Caki2 (cell line): ENCODE measurements around the gene GBX2. TPM values are rescaled to one million over a fixed set of nuclear protein-coding genes. Genes with fewer than 3 reads are reported as not detected.
A peak's percentile ranks its signal among the peaks of the same experiment; 100 is the strongest.

Source experiments
- DNase-seq: peaks from one replicate; pipeline ENCODE4 v3.0.0-alpha.2; 2015; ENCODE audit warnings: low read depth
- in situ Hi-C: cut with HindIII; loops from 2 replicates; pipeline ENCODE4 v1.10.0; 2016; ENCODE audit warnings: low sequenced_read_pairs, low pct_unique_long_range_greater_than_20kb, mixed read lengths
- total RNA-seq: library from RNA; depleted of rRNA; stranded (reverse); fragments of >200 nt; shearing (Covaris generic); gene quantifications from 2 replicates; pipeline ENCODE4 v1.2.3, GENCODE V29; 2014; ENCODE audit warnings: low replicate concordance

Gene GBX2
- total RNA-seq, 1 experiment from 2014 or later, result 2.9 TPM

DNA sequence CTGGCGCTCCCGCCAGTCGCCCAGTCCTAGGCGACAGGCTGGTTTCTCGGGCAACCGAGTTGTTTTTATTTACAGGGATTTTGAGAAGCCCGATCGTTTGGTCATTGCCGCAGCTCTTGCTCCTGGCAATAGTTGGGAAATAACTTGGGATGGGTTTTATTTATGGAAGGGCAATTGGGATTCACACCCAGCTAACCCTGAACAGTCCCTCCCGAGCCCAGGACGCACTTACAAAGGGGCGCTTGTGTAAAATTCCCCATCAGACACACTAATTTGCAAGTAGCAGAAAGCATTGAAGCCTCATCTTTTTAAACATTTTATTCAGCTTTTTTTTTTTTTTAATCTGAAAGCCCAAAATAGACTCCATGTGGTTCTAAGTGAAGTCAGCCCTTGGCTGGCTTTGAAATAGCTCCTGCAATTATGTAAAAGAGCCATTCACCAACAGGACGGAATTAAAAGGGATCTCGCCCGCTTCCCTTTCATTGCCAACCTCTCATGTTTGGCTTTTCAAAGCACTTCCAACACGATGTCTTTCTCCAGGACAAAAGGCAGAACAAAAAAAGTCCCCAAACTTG, 3.6 kb upstream of the GBX2 start:
- DNase-seq, result no peak
- in situ Hi-C loops, result no loop called here

DNA sequence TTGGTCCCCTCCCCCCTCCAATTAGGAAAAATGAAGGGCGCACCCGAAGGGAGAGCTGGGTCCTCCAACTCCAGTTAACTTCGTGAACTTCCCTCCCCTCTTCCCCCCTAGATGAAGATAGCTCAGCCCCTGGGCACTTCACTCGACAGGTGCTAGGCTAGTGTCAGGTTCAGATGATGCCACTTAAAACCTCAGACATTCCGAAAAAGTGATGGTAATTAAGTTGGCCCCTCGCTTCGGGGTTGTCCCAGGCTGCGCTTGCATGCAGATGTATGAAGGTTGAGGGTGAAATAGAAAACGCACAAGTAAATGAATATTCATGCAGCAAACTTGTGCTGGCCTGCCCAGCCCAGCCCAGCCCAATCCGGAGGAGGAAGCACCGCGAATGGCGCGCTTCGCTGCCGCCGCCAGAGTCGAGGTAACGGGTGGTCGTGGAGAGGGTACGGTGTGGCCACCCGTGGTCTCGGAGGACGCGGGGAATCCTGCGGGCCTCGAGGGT, 3.0 kb upstream of the GBX2 start:
- no peak for DNase-seq
- in situ Hi-C loops, result no loop called here

DNA sequence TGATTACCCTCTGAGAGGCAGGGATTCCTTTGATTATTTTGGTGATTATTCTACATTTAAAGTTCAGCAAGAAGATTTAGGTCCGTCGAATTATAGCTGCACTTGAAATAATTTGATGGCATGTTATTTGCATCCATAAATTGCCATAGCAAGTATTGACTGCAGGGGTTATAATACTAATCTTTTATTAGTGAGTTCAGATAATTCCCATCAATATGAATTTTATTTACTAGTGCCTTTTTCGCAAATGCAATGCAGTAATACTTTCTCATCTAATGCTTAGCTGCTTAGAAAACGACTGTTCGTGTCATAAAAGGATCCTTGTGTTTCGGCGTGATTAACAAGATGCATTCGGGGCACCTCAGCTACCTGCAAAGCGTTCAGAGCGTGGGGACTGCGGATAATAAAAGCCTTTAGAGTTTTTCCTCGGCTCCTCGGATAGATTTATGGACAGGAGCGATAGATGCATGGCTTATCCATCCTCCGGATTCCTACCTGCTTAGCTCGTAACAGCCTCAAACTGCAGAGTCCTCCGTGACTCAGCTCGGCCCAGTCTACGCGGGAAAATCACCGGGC, 2.5 kb upstream of the GBX2 start:
- DNase-seq, result no peak
- in situ Hi-C loops, result no loop called here

DNA sequence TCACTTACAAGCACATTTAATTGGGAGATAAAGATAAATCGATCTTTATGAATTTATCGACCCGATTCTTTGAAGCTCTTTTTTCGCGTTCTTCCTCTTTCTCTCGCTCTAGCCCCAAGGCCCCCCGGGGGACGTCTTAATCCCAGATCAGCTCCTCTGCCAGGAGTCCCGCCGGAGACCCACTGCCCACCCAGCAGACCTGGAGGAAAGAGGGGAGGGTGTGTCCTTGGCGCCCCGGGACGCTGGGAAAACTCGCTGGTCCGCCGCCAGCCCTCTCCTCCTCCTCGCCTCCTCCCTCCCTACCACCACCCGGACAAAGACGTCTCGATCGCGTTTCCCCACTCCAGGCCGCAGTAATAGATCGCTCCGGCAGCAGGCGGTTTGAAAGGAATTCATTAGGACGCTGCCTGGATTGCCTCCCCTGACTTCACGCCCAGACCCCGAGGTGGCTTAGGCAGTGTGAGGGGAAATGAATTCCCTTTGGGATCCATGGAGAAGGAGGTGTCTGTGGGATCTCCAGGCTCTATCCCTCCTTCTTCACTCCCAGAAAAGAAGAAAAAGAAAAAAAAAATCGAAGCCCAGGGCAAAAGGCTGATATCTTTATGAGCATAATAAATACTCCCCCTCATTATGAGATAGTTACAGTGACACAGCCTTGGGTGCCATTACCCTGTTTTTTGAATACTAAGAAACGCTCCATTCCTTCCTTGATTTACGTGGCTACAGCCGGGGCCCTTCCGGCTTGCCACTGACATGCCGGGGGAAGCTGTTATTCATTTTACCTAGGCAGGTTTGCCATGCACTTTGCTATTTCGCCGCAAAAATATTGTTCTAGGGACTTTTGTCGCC, 1.8 kb upstream of the GBX2 start:
- in situ Hi-C loops, result no loop called here
- DNase-seq, result no peak

DNA sequence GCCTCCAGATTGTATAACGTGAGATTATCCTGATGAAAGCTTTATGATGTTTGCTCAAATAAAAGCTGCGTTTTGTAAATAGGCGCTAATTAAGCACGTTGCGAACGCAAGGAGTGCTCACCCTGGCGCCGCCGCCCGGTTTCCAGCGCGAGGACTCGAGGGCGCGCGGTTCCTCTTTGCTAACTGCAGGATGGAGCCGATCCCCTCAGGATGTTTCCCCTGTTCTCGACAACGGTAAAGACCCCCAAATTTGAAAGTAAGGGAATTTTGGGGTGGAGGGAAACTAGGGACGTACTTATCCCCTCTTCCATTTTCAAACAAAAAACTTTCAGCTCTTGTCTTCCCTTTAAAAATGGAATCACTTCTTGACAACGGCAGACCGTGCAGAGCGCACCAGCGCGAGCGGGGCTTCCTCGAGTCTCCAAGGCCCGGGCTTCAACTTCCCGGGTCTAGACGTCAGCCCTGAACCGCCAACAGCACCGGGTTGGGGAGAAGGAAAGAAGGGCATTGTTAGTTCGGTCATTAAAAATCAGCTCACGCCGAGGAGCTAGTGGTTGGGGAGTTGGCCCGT, 1.1 kb upstream of the GBX2 start:
- no peak for DNase-seq
- in situ Hi-C loops, result no loop called here

DNA sequence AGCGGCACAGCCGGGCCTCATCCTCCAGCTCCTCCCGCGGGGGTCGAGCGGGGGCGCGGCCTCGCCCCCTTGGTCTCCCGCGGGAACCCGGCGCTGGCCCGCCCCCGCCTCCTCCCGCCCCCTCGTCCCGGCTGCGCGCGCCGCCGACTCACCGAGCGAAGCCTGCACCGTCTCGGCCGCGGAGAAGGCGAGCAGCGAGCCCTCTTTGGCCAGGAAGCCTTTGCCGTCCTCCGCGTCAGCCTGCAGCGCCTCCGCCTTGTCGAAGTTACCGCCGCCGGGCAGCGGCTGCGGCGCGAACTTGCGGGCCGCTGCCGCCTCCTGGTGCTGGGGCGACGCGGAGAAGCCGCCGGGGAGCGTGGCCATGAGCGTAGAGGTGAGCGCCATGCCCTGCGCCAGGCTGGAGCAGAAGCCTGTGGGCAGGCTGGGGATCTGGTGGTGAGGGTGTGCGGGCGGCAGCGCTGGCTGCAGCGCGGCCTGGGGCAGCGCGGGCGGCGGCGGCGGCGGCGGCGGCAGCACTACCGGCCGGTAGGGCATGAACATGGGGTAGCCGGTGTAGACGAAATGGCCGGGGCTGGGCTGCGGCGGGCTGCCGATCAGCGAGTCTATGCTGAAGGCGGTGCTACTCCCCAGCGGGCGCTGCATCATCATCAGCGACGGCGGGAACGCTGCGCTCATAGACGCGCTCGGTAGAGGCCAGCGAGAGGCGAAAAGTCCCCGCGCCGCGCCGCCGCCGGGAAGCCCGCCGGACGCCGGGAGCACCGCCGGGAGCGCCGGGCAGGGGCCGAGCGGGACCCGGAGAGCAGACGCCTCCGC, 683 bp downstream of the GBX2 start:
- peak; percentile 59 for DNase-seq
- in situ Hi-C loops, result no loop called here

DNA sequence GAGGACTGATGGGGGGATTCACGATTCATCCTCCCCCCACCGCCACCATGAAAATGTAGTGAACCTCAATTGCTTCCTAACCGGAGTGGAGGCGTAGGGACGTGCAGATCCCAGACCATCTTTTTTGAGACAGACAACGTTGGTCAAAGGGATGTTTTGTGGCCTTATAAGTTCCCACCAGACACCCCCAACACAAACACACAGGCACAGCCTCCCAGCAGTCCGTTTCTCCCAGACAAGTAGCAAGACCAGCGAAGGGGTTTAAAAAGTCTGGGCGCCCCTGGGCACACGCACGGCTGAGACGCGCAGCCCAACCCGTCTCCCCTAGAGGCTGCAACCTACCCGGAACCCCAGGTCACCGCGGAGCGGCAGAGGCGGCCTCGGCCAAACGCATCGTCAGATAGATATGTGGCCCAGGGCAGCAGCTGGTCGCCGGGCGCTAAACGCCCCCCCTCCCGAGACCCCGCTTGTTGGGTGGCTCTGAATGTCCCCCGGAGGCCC, 1.3 kb downstream of the GBX2 start:
- in situ Hi-C loops, result no loop called here
- DNase-seq, result no peak

DNA sequence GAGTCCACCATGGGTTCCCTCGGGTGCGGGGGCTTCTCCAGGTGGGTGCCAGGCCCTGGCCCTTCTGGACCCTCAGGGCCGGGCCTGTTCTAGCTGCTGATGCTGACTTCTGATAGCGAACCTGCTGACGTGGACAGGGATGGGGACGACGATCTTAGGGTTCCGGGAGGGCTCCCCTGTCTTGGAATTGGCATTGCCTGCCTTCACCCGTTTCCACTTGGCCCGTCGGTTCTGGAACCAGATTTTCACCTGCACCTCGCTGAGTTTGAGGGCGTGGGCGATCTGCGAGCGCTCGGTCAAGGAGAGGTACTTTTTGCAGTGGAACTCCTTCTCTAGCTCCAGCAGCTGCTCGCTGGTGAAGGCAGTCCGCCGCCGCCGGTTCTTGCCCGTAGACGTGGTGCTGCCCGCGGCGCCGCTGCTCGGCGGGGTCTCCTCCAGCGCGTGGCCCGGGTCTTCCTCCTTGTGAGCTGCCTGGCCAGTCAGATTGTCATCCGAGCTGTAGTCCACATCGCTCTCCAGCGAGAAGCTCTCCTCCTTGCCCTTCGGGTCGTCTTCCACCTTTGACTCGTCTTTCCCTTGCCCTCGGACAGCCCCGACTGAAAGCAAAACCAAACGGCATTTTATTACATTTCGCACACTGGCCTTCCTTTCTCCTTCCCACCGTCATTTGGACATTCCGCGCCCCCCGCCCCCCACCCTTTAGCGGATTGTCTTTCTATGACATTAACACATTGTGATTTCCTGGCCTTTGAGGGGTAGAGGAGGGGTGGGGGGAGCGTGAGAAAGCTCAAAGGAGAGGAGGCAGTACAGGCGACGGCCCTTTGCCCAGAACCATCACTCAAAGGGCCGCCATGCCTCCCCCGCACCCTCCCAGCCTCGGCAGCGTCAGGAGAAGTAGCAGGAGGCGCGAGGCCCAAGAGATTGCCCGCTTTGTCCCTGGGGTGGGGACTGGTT, 2.1 kb downstream of the GBX2 start:
- DNase-seq, result no peak
- in situ Hi-C loops, result no loop called here

DNA sequence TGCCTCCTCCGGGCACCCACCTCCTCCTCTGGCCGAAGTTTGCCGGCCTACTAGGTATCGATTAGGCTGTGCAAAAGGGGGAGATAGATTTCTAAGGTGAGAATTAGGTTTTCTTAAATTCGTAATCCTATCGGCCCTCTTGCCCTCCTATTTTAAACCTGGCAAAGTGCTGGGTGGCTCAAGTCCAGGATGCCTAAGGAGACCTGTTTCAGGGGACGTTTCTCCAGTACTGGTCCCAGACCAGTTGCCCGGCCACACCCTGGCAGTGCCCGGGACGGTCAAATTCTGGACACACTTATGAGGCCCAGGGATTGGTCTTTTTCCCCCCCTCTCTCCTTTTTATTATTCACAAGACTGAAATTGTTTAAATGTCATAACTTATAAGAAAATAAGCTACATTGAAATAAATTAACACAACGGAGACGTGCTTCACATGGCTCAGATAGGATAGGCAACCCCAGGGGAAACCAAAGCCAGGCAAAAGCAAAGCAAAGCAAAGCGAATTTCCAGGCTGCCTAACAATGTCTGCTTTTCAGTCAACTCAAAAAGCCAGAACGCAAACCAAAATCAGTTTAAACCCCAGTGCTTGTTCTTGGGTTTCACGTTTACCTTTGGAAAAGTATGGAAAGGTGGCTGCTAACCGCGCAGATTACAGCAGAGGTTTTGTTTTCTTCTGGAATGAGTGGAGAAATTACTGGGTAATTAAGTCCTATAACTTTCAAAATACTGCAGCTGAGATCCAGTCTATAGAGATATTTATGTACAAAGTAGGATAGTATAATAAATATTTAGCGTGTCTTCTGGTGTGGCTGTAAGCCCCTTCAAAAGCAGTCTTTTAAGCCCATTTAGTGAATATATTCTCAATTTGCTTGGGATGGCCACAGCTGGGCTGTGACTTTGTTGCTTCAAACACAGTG, 3.0 kb downstream of the GBX2 start:
- no peak for DNase-seq
- in situ Hi-C loops, result no loop called here

DNA sequence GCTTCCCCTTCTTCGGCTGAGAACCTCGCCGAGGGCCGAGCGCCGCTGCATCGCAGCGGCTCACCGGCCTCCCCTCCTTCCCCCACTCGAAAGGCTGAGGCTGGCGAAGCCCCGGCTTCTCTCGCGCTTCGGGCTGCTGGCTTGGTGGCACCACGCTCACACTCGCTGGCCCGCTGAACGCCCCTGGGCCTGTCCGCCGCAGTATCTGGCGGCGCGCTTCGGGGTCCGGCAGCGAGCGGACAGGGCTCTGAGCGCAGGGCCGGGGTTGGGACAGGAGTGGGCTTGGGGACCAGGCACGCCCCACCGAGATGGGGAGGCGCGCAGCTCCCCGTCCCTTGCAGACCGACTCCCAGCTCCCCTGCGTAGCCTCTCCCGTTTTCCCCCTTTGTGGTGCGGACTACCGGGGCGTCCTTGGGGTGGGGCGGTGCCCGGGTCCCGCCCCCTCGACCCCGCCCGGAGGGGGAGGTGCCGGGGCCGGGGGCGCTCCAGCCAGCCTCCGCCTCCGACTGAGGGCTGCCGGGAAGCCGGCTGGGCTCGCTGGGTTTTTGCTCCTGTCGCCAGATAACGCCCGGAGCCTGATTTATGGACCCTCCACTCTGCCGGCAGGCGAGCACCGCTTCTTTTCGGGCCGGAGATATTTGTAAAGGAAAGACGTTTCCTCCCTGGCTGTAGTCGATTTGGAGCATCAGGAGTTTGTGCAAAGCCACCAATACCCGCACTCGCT, 3.8 kb downstream of the GBX2 start:
- DNase-seq, result no peak
- in situ Hi-C loops, result no loop called here

DNA sequence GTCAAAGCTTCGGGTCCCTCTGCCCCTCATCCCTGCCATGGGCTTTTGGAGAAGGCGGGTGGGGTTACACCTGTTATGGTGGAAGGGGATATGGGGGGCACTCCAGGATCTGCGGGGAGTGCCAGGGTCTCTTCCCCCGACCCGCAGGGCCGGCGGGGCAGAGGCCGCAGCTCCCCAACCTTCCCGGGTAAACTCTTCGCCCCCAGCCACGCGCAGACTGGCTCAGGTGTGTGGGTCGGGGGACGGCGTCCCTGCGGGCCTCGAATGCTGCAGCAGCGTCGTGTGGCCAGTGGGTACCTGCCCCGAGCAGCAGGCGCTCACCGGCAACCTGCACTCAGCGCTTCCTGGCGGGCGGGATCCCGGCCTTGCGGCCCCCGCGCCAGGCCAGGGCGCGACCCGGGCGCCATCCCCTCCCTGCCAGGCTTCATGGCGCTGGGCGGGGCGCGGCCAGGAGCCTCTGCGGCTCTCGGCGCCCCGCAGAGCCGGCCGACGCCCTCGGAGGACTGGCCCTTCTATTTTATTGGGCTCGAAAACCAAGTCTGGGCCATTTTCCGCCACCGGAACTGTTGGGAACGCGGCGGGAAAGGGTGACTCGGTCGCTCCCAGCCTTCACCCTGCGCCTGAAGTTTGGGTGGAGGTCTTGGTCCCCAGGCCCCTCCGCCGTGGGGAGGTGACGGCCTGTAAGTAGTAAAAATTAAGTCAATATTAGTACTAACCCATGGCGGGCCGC, 4.5 kb downstream of the GBX2 start:
- in situ Hi-C loops, result no loop called here
- DNase-seq, result no peak

DNA sequence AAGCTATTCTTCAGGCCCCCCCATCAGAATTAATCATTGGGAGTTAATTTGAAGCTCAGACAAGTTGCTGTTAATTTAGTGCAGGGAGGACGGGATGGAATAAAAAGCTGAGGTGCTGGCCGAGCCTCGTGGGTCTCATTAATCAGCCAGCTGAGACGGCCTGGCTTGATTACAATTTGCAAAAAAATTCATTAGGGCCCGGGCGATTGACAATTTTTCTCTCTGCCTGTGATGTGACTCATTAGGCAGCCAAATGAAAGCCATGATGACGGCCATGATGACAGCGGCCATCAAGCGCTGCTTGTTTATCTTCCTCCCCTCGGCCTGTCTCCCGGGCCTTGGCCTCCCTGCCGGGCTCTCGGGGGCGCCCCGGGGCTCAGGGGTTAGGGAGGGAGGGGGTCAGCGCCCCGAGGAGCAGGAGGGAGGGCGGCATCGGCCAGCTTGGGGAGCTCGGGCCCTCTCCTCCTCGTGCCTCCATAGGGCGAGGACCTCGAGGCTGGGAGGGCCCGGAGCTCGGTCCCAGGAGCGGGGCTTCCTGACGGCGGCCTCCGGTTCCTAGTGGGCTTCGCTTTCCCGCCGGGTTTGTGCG, 5.2 kb downstream of the GBX2 start:
- no peak for DNase-seq
- in situ Hi-C loops, result no loop called here

DNA sequence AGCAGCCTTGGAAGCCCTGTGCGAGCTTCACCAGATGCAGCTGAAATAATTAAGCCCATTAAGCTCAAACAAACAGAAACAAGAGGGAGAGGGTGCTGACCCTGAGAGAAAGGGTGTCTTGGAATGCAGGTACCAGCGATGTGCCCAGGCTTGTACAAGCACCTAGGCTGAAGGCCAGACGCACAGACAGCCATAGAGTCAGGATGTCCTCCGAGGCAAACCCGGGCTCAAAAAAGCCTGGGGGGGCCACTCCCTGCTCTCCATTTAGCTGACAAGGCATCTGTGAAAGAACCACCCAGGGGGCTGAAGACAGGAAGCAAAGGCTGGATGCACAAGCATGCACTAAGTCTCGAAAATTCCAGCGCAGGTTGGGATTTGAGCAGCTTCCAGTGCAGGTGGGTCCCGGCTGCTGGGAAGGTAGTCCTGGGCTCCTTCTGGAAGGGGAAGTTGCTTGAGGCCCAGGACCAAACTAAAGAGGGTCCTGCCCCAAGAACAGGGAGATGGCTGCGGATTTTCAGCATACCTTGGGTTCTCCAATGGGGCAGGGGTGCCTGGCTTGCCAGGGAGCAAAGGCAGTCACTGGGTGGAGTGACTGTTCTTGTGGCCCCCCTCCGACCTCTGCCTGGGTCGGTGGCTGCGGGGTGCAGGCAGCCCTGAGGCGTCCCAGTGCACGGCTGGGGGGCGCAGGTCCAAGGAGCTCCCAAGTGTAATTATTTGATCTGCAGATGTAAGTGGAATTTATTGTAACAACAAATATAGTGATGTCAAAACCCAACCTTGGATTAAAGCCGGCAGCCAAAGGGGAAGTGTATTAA, 5.9 kb downstream of the GBX2 start:
- no peak for DNase-seq
- in situ Hi-C loops, result no loop called here

DNA sequence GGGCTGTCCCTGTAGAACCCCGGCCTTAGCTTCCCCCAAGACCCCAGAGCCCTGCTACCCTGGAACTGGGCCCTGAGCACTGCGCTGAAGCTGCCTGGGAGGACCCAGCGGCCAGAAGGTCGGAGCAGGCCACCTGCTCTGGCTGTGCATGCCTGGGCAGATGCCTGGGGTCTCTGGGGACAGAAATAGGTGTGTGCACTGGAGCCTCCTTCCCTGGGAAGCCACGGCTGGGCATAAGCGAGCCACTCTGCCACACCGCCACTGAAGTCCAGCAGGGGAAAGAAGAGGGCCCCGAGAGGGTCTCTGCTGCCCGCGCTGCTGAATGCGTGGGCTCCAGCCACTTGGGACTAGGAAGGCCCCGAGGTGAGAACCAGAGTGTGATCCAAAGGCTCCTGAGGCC, 6.7 kb downstream of the GBX2 start:
- DNase-seq, result no peak
- in situ Hi-C loops, result no loop called here
